GM23338 (cell line): ENCODE results near the gene FLNB. TPM values are rescaled to one million over a fixed set of nuclear protein-coding genes. Genes with fewer than 3 reads are reported as not detected.

ENCODE experiments used
- ATAC-seq: fragments of 200-7000 bp; cut with Tn5 transposase; 3 replicates; pipeline ENCODE4 v1.9.1; 2020
- DNase-seq: peaks from one replicate; pipeline ENCODE4 v3.0.0-alpha.2; 2015; ENCODE audit warnings: low spot score
- H2AFZ ChIP-seq: fragments of 200-600 bp; sonication (generic); 2 replicates; pipeline ENCODE4 v1.8.0; 2016; ENCODE audit warnings: antibody characterized with exemption, mild to moderate bottlenecking, moderate library complexity
- H3F3A ChIP-seq: fragments of 200-600 bp; sonication (generic); replicated peaks from 2 replicates; pipeline ENCODE4 v1.8.0; 2017; ENCODE audit warnings: antibody characterized with exemption, mixed run types, low read depth
- H3K27ac ChIP-seq: fragments of 200-600 bp; sonication (generic); 2 replicates; pipeline ENCODE4 v1.6.1; 2016; ENCODE audit warnings: low read depth
- H3K27me3 ChIP-seq: fragments of 200-600 bp; sonication (generic); 2 replicates; pipeline ENCODE4 v1.8.0; 2016; ENCODE audit warnings: mild to moderate bottlenecking, mixed run types, moderate library complexity; ENCODE audit not compliant: insufficient read depth
- H3K36me3 ChIP-seq: fragments of 200-600 bp; sonication (generic); 2 replicates; pipeline ENCODE4 v1.8.0; 2016; ENCODE audit warnings: mild to moderate bottlenecking; ENCODE audit not compliant: insufficient read depth
- H3K4me1 ChIP-seq: fragments of 200-600 bp; sonication (generic); 2 replicates; pipeline ENCODE4 v1.8.0; 2016; ENCODE audit warnings: mild to moderate bottlenecking, moderate library complexity; ENCODE audit not compliant: insufficient read depth
- H3K4me2 ChIP-seq: fragments of 200-600 bp; sonication (generic); 2 replicates; pipeline ENCODE4 v1.7.1; 2017; ENCODE audit warnings: mixed run types
- H3K4me3 ChIP-seq: fragments of 200-600 bp; sonication (generic); 2 replicates; pipeline ENCODE4 v1.6.1; 2016; ENCODE audit warnings: mixed run types
- H3K79me2 ChIP-seq: fragments of 200-600 bp; sonication (generic); replicated peaks from 2 replicates; pipeline ENCODE4 v1.8.0; 2017; ENCODE audit warnings: mild to moderate bottlenecking; ENCODE audit not compliant: insufficient read depth
- H3K9me2 ChIP-seq: fragments of 200-600 bp; sonication (generic); 2 replicates; pipeline ENCODE4 v1.8.0; 2017; ENCODE audit not compliant: insufficient read depth
- H4K20me1 ChIP-seq: fragments of 200-600 bp; sonication (generic); replicated peaks from 2 replicates; pipeline ENCODE4 v1.8.0; 2017; ENCODE audit warnings: mild to moderate bottlenecking; ENCODE audit not compliant: insufficient read depth
- H3K27ac Mint-ChIP-seq: 2 replicates; pipeline ENCODE4 v1.8.0; 2020; ENCODE audit warnings: inconsistent platforms, mild to moderate bottlenecking, moderate library complexity, mixed read lengths
- H3K27me3 Mint-ChIP-seq: 3 replicates; pipeline ENCODE4 v1.8.0; 2022; ENCODE audit warnings: low read depth, mild to moderate bottlenecking, moderate library complexity, mixed read lengths, inconsistent platforms; ENCODE audit not compliant: insufficient read depth, poor library complexity
- H3K36me3 Mint-ChIP-seq: 3 replicates; pipeline ENCODE4 v1.8.0; 2021; ENCODE audit warnings: low read depth, mild to moderate bottlenecking, inconsistent platforms, moderate library complexity, mixed read lengths
- H3K4me1 Mint-ChIP-seq: 3 replicates; pipeline ENCODE4 v1.8.0; 2020; ENCODE audit warnings: mild to moderate bottlenecking, inconsistent platforms, mixed read lengths
- H3K4me3 Mint-ChIP-seq: 3 replicates; pipeline ENCODE4 v1.8.0; 2021; ENCODE audit warnings: moderate library complexity, mild to moderate bottlenecking, inconsistent platforms, mixed read lengths
- H3K9me3 Mint-ChIP-seq: 3 replicates; pipeline ENCODE4 v1.8.0; 2020; ENCODE audit warnings: moderate library complexity, mild to moderate bottlenecking, inconsistent platforms, mixed read lengths
- CREB1 ChIP-seq: fragments of 250-450 bp; sonication (Bioruptor Pico); IDR thresholded peaks from 2 replicates; pipeline ENCODE4 v1.5.0; 2020; ENCODE audit warnings: low read depth, mild to moderate bottlenecking, moderate library complexity
- CTCF ChIP-seq, 2 experiments: fragments of 200-600 bp in 1 of 2; sonication (generic) in 1 of 2; conservative IDR thresholded peaks; 2 replicates each; pipeline versions ENCODE4 v1.5.1 to v1.6.1; 2016 to 2017; ENCODE audit warnings: antibody characterized with exemption in 2 of 2, low read depth in 2 of 2, mild to moderate bottlenecking in 2 of 2, moderate library complexity in 1 of 2
- ETS1 ChIP-seq: IDR thresholded peaks from 2 replicates; pipeline ENCODE4 v1.6.1; 2016; ENCODE audit warnings: antibody characterized with exemption
- EZH2 ChIP-seq: fragments of 200-600 bp; sonication (generic); IDR thresholded peaks from one replicate; pipeline ENCODE4 v1.8.0; 2017; ENCODE audit warnings: antibody characterized with exemption, mild to moderate bottlenecking, low read depth; ENCODE audit not compliant: unreplicated experiment
- EZH2phosphoT487 ChIP-seq: fragments of 200-600 bp; sonication (generic); IDR thresholded peaks from one replicate; pipeline ENCODE4 v1.8.1; 2018; ENCODE audit warnings: antibody characterized with exemption; ENCODE audit not compliant: unreplicated experiment
- JUNB ChIP-seq: IDR thresholded peaks from one replicate; pipeline ENCODE4 v1.6.1; 2016; ENCODE audit warnings: antibody characterized with exemption; ENCODE audit not compliant: unreplicated experiment
- NANOG ChIP-seq: IDR thresholded peaks from 2 replicates; pipeline ENCODE4 v1.6.1; 2016; ENCODE audit warnings: antibody characterized with exemption, borderline replicate concordance
- POLR2AphosphoS5 ChIP-seq: IDR thresholded peaks from 2 replicates; pipeline ENCODE4 v1.6.1; 2016; ENCODE audit warnings: antibody characterized with exemption, low read depth
- STAT1 ChIP-seq: IDR thresholded peaks from one replicate; pipeline ENCODE4 v1.6.1; 2016; ENCODE audit warnings: antibody characterized with exemption; ENCODE audit not compliant: unreplicated experiment
- ZNF114 ChIP-seq: fragments of 250-450 bp; sonication (Bioruptor Pico); IDR thresholded peaks from 2 replicates; pipeline ENCODE4 v1.5.0; 2020; ENCODE audit warnings: mild to moderate bottlenecking, moderate library complexity
- ZNF331 ChIP-seq: fragments of 250-450 bp; sonication (Bioruptor Pico); IDR thresholded peaks from 2 replicates; pipeline ENCODE4 v1.5.0; 2020; ENCODE audit warnings: low read depth, mild to moderate bottlenecking, moderate library complexity
- polyA plus RNA-seq: library from polyadenylated mRNA; unstranded; fragments of >200 nt; fragmentation: Nextera tagmentation; extraction: Ambion mirVana; gene quantifications from 2 replicates; pipeline ENCODE4 v1.2.1, GENCODE V29; 2016
- total RNA-seq: library from RNA; depleted of rRNA; stranded (reverse); fragments of >200 nt; shearing (Covaris generic); gene quantifications from 2 replicates; pipeline ENCODE4 v1.2.3, GENCODE V29; 2014
- TF ChIP-seq, protein P1 (sequence below): IDR thresholded peaks from one replicate; pipeline ENCODE4 v1.6.1; 2018; ENCODE audit warnings: antibody characterized with exemption; ENCODE audit not compliant: unreplicated experiment
- TF ChIP-seq, protein P2 (sequence below): fragments of 250-450 bp; sonication (Bioruptor Pico); IDR thresholded peaks from 2 replicates; pipeline ENCODE4 v1.5.0; 2020; ENCODE audit warnings: mild to moderate bottlenecking, moderate library complexity

FLNB gene
- total and polyA plus RNA-seq, 2 experiments from 2014 or later, result 39.7 to 179 TPM

GRCh38 chr3:58117561-58118181, 109.4 kb downstream of the FLNB start:
- Histone ChIP-seq H3K4me3 (no peak overlapping the region), H3K4me1 (no peaks in the 10 kb centered on the region), H3K4me2 (no peak overlapping the region), H3K79me2 (no peaks in the 10 kb centered on the region; the same call in 1 of the 2 replicates), H2AFZ (no peak overlapping the region), H3K36me3 (peaks cover 28% of the 10 kb centered on the region), H3F3A (no peaks in the 10 kb centered on the region), H3K9me2 (no peaks in the 10 kb centered on the region), H3K27ac (no peak overlapping the region), H4K20me1 (peaks cover 7% of the 10 kb centered on the region), H3K27me3 (no peaks in the 10 kb centered on the region)
- ATAC-seq, result no peak
- DNase-seq, result no peak
- Mint-ChIP-seq H3K27me3 (peaks cover 1% of the 10 kb centered on the region), H3K4me3 (no peak overlapping the region), H3K36me3 (peaks cover 63% of the 10 kb centered on the region), H3K4me1 (no peaks in the 10 kb centered on the region), H3K27ac (no peak overlapping the region; the same call in 1 of the 2 replicates), H3K9me3 (no peaks in the 10 kb centered on the region)
- TF ChIP-seq, protein P1, sequence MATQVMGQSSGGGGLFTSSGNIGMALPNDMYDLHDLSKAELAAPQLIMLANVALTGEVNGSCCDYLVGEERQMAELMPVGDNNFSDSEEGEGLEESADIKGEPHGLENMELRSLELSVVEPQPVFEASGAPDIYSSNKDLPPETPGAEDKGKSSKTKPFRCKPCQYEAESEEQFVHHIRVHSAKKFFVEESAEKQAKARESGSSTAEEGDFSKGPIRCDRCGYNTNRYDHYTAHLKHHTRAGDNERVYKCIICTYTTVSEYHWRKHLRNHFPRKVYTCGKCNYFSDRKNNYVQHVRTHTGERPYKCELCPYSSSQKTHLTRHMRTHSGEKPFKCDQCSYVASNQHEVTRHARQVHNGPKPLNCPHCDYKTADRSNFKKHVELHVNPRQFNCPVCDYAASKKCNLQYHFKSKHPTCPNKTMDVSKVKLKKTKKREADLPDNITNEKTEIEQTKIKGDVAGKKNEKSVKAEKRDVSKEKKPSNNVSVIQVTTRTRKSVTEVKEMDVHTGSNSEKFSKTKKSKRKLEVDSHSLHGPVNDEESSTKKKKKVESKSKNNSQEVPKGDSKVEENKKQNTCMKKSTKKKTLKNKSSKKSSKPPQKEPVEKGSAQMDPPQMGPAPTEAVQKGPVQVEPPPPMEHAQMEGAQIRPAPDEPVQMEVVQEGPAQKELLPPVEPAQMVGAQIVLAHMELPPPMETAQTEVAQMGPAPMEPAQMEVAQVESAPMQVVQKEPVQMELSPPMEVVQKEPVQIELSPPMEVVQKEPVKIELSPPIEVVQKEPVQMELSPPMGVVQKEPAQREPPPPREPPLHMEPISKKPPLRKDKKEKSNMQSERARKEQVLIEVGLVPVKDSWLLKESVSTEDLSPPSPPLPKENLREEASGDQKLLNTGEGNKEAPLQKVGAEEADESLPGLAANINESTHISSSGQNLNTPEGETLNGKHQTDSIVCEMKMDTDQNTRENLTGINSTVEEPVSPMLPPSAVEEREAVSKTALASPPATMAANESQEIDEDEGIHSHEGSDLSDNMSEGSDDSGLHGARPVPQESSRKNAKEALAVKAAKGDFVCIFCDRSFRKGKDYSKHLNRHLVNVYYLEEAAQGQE, result no peak
- TF ChIP-seq NANOG, result no peak
- TF ChIP-seq, protein P2, sequence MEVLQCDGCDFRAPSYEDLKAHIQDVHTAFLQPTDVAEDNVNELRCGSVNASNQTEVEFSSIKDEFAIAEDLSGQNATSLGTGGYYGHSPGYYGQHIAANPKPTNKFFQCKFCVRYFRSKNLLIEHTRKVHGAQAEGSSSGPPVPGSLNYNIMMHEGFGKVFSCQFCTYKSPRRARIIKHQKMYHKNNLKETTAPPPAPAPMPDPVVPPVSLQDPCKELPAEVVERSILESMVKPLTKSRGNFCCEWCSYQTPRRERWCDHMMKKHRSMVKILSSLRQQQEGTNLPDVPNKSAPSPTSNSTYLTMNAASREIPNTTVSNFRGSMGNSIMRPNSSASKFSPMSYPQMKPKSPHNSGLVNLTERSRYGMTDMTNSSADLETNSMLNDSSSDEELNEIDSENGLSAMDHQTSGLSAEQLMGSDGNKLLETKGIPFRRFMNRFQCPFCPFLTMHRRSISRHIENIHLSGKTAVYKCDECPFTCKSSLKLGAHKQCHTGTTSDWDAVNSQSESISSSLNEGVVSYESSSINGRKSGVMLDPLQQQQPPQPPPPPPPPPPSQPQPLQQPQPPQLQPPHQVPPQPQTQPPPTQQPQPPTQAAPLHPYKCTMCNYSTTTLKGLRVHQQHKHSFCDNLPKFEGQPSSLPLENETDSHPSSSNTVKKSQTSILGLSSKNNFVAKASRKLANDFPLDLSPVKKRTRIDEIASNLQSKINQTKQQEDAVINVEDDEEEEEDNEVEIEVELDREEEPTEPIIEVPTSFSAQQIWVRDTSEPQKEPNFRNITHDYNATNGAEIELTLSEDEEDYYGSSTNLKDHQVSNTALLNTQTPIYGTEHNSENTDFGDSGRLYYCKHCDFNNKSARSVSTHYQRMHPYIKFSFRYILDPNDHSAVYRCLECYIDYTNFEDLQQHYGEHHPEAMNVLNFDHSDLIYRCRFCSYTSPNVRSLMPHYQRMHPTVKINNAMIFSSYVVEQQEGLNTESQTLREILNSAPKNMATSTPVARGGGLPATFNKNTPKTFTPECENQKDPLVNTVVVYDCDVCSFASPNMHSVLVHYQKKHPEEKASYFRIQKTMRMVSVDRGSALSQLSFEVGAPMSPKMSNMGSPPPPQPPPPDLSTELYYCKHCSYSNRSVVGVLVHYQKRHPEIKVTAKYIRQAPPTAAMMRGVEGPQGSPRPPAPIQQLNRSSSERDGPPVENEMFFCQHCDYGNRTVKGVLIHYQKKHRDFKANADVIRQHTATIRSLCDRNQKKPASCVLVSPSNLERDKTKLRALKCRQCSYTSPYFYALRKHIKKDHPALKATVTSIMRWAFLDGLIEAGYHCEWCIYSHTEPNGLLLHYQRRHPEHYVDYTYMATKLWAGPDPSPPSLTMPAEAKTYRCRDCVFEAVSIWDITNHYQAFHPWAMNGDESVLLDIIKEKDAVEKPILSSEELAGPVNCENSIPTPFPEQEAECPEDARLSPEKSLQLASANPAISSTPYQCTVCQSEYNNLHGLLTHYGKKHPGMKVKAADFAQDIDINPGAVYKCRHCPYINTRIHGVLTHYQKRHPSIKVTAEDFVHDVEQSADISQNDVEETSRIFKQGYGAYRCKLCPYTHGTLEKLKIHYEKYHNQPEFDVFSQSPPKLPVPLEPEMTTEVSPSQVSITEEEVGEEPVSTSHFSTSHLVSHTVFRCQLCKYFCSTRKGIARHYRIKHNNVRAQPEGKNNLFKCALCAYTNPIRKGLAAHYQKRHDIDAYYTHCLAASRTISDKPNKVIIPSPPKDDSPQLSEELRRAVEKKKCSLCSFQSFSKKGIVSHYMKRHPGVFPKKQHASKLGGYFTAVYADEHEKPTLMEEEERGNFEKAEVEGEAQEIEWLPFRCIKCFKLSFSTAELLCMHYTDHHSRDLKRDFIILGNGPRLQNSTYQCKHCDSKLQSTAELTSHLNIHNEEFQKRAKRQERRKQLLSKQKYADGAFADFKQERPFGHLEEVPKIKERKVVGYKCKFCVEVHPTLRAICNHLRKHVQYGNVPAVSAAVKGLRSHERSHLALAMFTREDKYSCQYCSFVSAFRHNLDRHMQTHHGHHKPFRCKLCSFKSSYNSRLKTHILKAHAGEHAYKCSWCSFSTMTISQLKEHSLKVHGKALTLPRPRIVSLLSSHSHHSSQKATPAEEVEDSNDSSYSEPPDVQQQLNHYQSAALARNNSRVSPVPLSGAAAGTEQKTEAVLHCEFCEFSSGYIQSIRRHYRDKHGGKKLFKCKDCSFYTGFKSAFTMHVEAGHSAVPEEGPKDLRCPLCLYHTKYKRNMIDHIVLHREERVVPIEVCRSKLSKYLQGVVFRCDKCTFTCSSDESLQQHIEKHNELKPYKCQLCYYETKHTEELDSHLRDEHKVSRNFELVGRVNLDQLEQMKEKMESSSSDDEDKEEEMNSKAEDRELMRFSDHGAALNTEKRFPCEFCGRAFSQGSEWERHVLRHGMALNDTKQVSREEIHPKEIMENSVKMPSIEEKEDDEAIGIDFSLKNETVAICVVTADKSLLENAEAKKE, result no peak
- TF ChIP-seq ZNF331 (CRISPR knock-in tag), result no peak
- no peak for TF ChIP-seq POLR2AphosphoS5
- no peak for TF ChIP-seq JUNB
- no peak for TF ChIP-seq CTCF (conservative IDR thresholded peaks at IDR 0.05; ENCODE audit: low read depth in 2 of 2)
- no peak for TF ChIP-seq ETS1
- TF ChIP-seq EZH2phosphoT487, result no peak
- no peak for TF ChIP-seq ZNF114 (CRISPR knock-in tag)
- TF ChIP-seq CREB1 (CRISPR knock-in tag), result no peak
- TF ChIP-seq STAT1, result no peak
- TF ChIP-seq EZH2, result no peak
